RWPE2 (cell line): ENCODE data around the gene OTOG.

Experiments
- ATAC-seq: fragments of 200-7000 bp; cut with Tn5 transposase; 3 replicates; pipeline ENCODE4 v1.9.1; 2021; ENCODE audit warnings: low read depth
- DNase-seq: peaks from one replicate; pipeline ENCODE4 v3.0.0-alpha.2; 2020; ENCODE audit warnings: low spot score
- H3K27ac ChIP-seq: fragments of 450-650 bp; 2 replicates; pipeline ENCODE4 v1.5.1; 2017; ENCODE audit warnings: mild to moderate bottlenecking; ENCODE audit not compliant: poor library complexity, severe bottlenecking
- H3K27me3 ChIP-seq: fragments of 250-450 bp; sonication (Bioruptor Pico); 2 replicates; pipeline ENCODE4 v1.5.1; 2021; ENCODE audit warnings: mild to moderate bottlenecking, moderate library complexity; ENCODE audit not compliant: insufficient read depth, poor library complexity, severe bottlenecking
- H3K36me3 ChIP-seq: fragments of 250-450 bp; sonication (Bioruptor Pico); 2 replicates; pipeline ENCODE4 v1.5.1; 2020; ENCODE audit warnings: low read depth, mild to moderate bottlenecking, moderate library complexity
- H3K4me1 ChIP-seq: fragments of 250-450 bp; sonication (Bioruptor Pico); 2 replicates; pipeline ENCODE4 v1.5.1; 2021; ENCODE audit warnings: mild to moderate bottlenecking, moderate library complexity; ENCODE audit not compliant: insufficient read depth, poor library complexity, severe bottlenecking
- H3K4me3 ChIP-seq: fragments of 250-450 bp; sonication (Bioruptor Pico); 2 replicates; pipeline ENCODE4 v1.5.1; 2021; ENCODE audit warnings: mild to moderate bottlenecking, moderate library complexity; ENCODE audit not compliant: severe bottlenecking
- H3K9me3 ChIP-seq: fragments of 250-450 bp; sonication (Bioruptor Pico); 2 replicates; pipeline ENCODE4 v1.5.1; 2021; ENCODE audit warnings: mild to moderate bottlenecking, moderate library complexity; ENCODE audit not compliant: severe bottlenecking
- CTCF ChIP-seq: fragments of 450-650 bp; IDR thresholded peaks from one replicate; pipeline ENCODE4 v1.5.1; 2017; ENCODE audit warnings: mild to moderate bottlenecking, moderate library complexity; ENCODE audit not compliant: poor library complexity, severe bottlenecking

OTOG gene

DNA sequence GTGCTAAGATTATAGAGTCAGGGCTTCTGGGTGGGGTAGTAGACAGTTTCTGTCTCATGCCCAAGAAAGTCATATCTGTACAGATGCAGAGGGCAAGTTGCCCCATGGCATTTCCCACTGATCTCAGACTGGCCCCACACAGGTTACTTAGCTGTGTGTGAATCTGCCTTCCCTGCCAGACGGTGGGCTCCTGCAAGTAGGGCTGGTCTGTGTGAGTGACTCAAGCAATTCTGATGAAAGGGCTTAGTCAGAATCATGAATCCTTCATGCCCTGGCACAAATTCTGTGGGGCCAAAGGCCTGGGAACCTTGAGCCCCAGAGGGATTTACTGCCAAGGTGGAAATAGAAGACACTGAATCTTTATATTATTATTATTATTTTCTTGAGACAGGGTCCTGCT, 33.2 kb upstream of the OTOG start:
- H3K27ac ChIP-seq: no peak overlapping the region
- ATAC-seq (peak; percentile 74), DNase-seq (no peak)
- H3K9me3 ChIP-seq: no peaks in the 10 kb centered on the region
- no peak overlapping the region for H3K4me3 ChIP-seq
- no peaks in the 10 kb centered on the region for H3K27me3 ChIP-seq
- no peak for TF ChIP-seq CTCF
- H3K4me1 ChIP-seq: no peaks in the 10 kb centered on the region
- H3K36me3 ChIP-seq: no peaks in the 10 kb centered on the region

GRCh38 chr11:17514476-17514875, 32.6 kb upstream of the OTOG start:
- no peak for TF ChIP-seq CTCF
- no peak for ATAC-seq
- Histone ChIP-seq H3K4me1 (no peaks in the 10 kb centered on the region), H3K36me3 (no peaks in the 10 kb centered on the region), H3K9me3 (no peaks in the 10 kb centered on the region), H3K27ac (no peak overlapping the region), H3K27me3 (no peaks in the 10 kb centered on the region), H3K4me3 (no peak overlapping the region)
- DNase-seq: no peak

DNA sequence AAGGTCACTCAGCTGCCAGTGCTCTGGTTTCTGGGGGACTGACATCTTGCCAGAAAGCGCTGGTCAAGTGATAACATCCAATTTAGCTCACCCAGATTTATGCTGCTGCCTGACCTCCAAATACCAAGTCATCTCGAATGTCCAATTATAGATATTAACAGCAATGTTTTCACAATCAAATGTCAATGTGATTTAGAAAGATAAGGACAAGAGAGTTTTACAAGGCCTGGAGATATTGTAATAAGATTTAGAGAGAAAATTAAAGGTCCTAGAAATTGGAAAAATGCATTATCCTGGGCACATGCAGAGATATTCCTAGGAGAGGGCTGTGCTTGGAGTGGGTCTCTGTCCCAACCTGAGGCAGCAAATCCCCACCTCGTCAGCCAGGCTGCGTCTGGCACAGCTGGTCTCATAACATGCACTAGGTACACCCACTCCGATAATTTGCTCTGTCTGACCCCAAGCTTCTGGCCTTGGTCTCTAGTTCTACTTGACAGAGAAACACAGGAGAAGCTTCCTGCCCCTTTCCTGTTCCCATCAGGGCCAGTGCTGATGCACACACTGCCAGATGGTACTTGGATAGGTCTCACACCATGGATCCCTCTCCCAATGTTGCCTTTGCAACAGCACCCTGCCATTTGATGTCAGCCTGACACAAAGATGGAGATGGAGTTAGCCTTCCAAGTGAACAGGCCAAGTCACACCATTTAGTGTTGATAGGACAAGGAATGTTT, 31.4 kb upstream of the OTOG start:
- TF ChIP-seq CTCF: no peak
- H3K4me1 ChIP-seq: no peaks in the 10 kb centered on the region
- no peak overlapping the region for H3K4me3 ChIP-seq
- no peaks in the 10 kb centered on the region for H3K27me3 ChIP-seq
- no peaks in the 10 kb centered on the region for H3K36me3 ChIP-seq
- H3K27ac ChIP-seq: no peak overlapping the region
- no peak for DNase-seq
- no peaks in the 10 kb centered on the region for H3K9me3 ChIP-seq
- no peak for ATAC-seq

DNA sequence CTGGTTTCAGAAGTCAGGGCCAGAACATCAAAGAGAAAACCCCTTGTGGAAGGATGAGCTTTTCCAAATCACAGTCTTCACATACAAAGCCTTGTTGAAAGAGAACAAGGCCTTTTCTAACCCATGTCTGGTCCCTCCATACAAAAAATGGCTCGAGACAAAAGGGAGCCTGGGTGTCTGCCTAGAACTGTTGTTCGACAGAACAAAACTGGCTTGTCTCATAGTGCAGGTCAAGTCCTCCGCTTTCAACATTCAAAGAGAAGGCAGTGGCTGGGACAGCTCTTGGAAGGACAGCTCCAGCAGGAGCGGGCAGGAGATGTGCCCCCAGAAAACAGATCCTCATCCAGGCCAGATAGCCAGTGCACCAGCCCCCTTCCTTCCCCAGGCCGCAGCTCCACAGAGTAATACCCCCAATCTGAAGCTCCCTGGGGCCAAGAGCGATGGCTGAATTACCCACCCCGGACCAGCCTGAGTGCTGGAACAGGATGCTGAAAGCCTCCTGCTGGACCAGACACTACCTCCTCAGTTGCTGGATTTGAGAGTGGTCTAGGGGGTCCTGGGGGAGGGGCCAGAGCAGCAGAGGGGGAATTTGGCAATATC, 30.4 kb upstream of the OTOG start:
- Histone ChIP-seq H3K9me3 (no peaks in the 10 kb centered on the region), H3K27me3 (no peaks in the 10 kb centered on the region), H3K27ac (no peak overlapping the region), H3K4me1 (no peaks in the 10 kb centered on the region), H3K36me3 (no peaks in the 10 kb centered on the region), H3K4me3 (no peak overlapping the region)
- DNase-seq: no peak
- ATAC-seq: no peak
- no peak for TF ChIP-seq CTCF

GRCh38 chr11:17517186-17517585, 29.9 kb upstream of the OTOG start:
- no peak for ATAC-seq
- Histone ChIP-seq H3K9me3 (no peaks in the 10 kb centered on the region), H3K27me3 (no peaks in the 10 kb centered on the region), H3K4me3 (no peak overlapping the region), H3K27ac (no peak overlapping the region), H3K36me3 (no peaks in the 10 kb centered on the region), H3K4me1 (no peaks in the 10 kb centered on the region)
- DNase-seq: no peak
- TF ChIP-seq CTCF: no peak
